T follicular helper cell (primary cell): ENCODE measurements around the gene HARS1.
A peak's percentile ranks its signal among the peaks of the same experiment; 100 is the strongest.
"Not testable (repeated sequence)": the region's sequence is repeated elsewhere in the genome, so short reads cannot be mapped to it uniquely, and the experiment has no call there.

Experiments used
- DNase-seq: peaks from one replicate; pipeline ENCODE4 v3.0.0-alpha.2; 2020; ENCODE audit warnings: low read depth
- total RNA-seq, 2 experiments: gene quantifications; one replicate each; lab custom pipeline; 2026; lab: John Stamatoyannopoulos, UW

HARS1 gene, protein sequence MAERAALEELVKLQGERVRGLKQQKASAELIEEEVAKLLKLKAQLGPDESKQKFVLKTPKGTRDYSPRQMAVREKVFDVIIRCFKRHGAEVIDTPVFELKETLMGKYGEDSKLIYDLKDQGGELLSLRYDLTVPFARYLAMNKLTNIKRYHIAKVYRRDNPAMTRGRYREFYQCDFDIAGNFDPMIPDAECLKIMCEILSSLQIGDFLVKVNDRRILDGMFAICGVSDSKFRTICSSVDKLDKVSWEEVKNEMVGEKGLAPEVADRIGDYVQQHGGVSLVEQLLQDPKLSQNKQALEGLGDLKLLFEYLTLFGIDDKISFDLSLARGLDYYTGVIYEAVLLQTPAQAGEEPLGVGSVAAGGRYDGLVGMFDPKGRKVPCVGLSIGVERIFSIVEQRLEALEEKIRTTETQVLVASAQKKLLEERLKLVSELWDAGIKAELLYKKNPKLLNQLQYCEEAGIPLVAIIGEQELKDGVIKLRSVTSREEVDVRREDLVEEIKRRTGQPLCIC
- 123 to 193 reads per million in 2 experiments for total RNA-seq

DNA sequence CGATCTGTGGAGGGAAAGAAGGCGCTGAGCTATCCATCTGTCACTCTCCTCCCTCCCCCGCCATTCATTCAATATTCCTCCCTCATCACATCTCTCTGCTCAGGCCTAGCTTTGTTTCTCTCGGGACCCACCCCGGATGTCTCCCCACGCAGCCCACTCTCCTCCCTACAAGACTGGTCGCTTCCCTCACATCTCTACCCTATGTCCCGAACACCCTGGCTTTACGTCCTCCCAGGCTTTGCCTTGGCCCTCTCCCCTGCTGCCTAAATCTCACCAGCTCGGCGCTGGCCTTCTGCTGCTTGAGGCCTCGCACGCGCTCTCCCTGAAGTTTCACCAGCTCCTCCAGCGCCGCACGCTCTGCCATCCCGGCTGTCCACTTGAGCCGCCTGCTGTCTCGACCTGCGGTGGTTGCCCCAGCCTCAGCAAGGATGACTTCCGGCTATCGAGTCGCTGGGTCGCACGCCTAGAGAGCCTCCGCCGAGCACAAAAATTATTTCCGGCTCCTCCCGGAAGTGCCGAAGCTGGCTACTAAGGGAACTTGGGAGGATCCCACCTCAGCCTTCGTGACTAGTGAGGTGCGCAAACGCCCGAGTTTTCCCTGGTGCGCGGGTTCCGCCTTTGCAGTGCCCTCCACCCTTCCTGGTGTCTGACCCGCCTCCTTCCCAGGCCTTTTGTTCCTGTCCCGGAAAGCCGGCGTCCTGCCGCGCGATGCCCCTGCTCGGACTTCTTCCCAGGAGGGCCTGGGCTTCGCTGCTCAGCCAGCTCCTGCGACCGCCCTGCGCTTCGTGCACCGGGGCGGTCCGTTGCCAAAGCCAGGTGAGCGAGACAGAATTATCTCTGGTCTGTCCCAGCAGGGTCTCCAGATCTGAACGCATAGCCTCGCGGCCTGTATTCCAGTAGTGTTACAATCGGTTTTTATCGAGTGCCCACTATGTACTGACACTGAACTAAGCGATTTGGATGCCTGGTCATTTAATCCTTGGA is at the start of gene HARS1, which contains the start of gene HARS2:
HARS1 (minus strand) TSS at position 430 of the 984 bp plus-strand sequence; CDS start at position 364, 66 bp downstream.
HARS2 (plus strand) TSS at position 515 of the 984 bp plus-strand sequence; CDS start at position 709, 194 bp downstream.
- peak; percentile 72 for DNase-seq

DNA sequence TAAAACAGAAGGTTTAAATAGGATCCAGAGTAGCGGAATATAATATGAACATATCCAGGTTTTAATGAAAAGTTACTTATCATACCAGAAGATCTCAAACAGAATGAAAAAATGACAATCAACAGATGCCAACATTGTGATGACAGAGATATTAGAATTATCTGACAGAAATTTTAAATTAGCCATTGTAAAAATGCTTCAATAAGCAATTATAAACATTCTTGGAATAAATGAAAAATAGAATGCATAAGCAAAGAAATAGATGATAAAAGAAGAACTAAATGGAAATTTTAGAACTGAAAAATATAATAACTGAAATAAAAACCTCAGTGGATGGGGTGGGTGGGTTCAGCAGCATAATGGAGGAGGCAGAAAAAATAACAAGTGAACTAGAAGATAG is 46.3 kb upstream of the HARS1 start:
- DNase-seq, result no peak

DNA sequence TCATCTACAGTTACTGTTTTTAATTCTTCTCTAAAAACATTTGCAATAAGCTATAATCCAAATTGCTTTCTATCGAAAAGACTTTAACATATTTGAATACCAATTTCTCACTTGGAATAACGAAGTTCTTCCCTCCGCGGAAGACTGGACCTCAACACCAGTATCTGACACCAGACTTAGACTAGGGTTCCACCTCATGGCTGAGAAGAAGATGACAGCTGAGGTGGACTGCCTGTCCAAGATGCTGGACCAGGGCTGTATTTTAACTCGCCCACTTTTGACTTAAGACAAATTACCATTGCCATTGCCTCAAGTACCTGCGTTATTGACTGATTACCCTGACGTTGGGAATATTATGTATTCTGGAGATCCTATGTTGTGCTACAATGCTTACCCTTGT is 43.2 kb upstream of the HARS1 start:
- DNase-seq, result no peak

DNA sequence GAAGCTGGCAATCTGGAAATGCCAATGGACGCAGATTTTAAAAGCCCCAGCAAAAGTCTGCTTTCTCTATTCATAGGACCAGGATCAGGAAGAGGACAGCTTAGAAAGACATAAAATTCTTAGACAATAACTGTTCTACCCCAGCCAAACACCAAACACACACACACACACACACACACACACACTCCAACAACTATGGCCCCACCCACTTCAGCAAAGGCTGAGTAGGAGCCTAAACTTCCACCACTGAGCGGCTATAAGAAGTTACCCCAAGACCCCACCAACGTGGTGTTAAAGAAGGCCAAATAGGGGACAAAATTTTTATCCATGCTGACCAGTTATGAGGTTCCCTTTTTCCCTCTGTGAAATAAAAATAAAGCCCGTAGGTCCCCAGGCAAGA is 41.9 kb upstream of the HARS1 start:
- DNase-seq, result no peak

DNA sequence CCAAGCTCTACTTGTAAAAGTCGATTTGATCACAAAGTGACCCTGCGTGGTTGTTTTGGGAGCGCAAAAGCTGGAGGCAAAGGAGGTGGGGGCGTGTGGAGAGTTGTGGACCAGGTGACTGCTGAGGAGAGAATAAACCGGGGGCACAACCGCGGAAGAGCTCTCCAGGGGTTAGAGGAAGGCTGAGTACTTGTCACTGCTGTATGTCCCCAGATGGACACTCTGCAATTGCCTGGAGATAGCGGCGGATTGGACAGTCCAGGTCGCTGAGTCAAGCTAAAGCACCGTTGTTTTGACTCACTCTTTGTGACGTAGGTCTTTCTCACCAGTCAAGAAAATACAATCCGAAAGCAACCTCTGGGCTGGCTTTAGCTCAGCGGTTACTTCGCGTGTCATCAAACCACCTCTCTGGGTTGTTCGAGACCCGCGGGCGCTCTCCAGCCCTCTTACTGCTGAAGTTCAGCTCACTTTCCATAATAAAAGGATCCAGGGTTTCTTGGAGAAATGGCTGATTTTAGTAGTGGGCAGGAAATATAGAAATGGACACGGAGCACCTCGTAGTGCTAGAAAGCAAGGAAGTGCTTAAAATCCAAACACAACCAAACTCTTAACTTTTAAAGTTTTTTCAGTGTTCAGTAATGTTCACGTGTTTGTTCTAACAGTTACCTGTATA is 34.8 kb upstream of the HARS1 start:
- DNase-seq, result peak; percentile 44

DNA sequence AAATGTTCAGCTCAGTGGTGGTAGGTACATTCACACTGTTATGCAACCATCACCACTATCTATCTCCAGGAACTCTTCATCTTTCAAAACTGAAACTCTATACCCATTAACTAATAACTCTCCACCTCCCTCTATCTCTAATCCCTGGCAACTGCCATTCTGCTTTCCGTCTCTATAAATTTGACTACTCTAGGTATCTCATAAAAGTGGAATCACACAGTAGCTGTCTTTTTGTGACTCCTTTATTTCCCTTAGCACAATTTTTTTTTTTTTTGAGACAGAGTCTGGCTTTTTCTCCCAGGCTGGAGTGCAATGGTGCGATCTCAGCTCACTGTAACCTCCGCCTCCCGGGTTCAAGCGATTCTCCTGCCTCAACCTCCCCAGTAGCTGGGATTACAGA is 30.2 kb upstream of the HARS1 start:
- not testable (repeated sequence) for DNase-seq

DNA sequence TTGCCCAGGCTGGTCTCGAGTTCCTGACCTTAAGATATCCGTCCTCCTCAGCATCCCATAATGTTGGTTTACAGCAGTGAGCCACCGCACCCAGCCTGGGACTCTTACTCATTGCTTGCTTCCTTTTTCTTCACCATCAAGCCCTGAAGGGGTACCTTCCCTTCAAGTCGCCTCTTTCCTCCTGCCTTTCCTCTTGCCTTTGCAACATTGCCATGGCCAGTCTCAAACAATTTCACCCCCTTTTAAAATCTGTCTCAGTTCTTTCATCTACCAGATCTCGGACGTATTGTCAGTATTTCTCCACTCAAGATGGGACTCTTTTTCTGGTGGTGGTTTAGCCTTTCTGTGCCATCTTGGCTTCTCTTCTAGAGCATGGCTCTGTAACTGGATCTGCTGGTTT is 29.6 kb upstream of the HARS1 start:
- DNase-seq, result not testable (repeated sequence)

DNA sequence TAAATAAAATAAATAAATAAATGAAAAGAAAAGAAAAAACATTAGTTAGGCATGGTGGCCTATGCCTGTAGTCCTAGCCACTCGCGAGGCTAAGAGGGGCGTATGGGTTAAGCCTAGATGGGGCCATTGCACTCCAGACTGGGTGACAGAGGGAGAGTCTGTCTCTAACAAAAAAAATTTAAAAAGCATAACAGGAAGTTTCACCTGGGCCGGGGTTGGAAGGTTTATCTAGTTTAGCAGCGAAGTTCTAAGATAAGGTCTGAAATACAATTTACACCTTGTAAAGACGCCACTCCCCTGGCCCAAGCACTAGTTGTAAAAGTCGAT is 27.1 kb upstream of the HARS1 start:
- DNase-seq, result no peak

DNA sequence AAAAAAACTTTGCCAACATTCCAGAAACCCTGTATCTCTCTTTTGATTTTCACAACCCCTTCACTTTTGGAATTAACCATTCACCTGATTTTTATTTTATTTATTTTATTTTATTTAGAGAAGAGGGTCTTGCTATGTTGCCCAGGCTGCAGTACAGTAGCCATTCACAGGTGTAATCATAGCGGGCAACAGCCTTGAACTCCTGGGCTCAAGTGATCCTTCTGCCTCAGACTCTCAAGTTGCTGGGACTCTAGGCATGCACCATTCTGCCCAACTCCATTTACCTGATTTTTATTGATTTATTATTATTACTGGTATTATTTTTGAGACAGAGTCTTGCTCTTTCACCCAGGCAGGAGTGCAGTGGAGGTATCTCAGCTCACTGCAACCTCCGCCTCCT is 25.1 kb upstream of the HARS1 start:
- DNase-seq, result not testable (repeated sequence)

DNA sequence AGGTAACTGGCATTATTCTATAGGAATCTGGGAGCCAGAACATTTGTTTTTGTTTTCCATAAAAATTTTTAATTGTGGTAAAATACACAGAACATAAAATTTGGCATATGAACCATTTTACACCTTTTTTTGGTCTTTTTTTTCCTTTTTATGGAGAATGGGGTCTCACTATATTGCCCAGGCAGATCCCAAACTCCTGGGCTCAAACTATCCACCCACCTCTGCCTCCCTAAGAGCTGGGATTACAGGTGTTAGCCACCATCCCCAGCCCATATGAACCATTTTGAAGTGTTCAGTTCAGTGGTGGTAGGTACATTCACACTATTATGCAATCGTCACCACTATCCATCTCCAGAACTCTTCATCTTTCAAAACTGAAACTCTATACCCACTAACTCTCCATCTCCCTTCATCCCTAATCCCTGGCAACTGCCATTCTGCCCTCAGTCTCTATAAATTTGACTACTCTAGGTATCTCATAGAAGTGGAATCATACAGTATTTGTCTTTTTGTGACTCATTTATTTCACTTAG is 22.5 kb upstream of the HARS1 start:
- no peak for DNase-seq

DNA sequence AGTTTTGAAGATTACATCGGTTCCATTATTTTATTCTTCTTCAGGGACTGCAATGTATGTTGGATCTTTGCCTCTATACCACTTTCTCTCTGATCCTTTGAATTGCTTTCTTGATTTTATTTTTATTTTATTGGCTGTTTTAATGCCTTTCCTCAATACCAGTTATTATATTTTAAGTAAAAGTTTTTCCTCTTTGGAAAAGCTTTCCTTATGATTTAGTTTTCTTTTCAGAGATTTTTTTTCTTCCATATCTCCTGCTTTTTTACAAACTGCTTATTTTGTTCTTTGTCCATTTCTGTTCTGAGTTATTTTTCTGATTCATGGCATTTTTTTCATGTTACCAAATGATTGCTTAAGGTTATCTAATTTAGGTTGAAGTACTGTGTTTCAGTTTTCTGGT is 20.6 kb upstream of the HARS1 start:
- no peak for DNase-seq

DNA sequence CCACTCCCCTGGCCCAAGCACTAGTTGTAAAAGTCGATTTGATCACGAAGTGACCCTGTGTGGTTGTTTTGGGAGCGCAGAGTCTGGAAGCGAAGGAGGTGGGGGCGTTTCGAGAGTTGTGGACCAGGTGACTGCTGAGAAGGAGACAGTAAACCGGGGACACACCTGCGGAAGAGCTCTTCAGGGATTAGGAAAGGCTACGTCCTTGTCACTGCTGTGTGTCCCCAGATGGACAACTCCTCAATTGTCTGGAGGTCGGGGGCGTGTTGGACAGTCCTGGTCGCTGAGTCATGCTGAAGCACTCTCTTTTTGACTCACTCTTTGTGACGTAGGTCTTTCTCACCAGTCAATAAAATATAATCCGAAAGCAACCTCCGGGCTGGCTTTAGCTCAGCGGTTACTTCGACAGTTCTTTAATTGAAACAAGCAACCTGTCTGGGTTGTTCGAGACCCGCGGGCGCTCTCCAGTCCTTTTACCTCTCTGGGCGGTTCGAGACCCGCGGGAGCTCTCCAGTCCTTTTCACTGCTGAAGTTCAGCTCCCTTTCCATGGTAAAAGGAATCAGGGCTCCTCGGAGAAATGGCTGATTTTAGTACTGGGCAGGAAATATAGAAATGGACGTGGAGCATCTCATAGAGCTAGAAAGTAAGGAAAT is 19.9 kb upstream of the HARS1 start:
- DNase-seq, result peak; percentile 74

DNA sequence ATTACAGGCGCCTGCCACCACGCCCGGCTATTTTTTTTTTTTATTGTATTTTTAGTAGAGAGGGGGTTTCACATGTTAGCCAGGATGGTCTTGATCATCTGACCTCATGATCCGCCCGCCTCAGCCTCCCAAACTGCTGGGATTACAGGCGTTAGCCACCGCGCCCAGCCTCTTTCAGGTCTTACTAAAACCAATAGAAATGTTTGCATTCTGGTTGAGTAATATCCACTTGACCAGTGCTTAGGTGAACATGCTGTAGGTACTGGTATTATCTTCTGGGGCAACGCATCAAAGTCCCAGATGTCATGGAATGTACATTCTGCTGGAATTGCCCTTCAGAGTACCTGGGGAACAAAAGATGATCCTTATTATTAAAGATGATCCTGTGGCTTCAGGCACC is 17.6 kb upstream of the HARS1 start:
- not testable (repeated sequence) for DNase-seq

DNA sequence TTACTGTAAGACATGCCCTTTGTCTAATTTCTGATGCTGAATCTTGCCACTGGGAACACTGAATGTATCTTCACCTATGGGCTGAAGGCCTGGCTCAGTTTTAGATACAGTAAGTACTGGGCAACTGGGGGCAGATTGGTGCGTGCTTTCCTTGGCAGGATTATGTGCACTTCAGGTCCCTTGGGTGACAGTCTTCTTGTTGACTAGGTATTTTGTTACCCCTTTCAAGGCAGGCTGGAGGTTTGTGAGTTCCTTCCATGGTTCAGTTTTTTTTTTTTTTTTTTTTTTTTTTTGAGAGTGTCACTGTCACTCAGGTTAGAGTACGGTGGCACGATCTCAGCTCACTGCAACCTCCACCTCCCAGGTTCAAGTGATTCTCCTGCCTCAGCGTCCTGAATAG is 16.6 kb upstream of the HARS1 start:
- DNase-seq, result no peak

DNA sequence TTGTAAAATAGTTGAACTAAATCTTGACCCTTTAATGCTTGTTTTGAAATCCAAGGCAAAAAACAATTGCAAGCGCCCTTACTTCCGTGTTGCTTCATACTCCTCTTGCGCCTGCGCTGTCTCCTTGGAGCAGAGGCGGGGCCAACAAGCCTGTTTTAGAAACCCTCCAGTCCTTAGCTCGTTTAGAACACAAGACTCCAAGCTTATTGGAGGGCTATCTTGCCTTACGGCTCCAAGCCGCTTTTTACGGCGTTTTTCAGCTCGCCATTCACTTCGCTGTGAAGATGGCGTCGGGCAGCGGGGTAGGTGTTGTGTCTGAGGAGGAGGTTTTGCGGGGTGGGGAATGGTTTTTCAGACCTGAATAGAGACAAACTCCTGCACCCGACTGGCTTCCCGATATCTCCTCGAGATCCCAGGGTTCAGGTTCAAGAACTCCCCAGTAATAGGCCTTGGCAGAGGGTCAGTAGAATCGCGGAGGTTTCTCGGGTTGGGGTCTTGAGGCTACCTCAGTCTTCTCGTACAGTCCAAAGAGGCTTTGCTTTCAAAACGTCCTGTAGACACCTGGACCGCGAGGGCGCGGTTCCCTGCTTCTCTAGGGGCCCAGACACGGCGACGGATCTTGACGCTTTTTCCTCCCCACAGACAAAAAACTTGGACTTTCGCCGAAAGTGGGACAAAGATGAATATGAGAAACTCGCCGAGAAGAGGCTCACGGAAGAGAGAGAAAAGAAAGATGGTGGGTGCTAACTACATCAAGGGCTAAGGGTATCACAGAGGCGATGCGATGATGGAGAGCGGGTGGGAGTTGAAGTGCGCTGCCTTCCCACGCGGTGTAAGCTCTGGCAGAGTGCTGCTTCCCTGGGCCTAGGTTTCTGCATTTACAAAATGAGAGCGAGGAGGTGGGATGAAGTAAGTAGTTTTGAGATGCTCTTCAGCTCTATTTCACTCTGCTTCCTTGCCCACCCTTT is 9.3 kb upstream of the HARS1 start, which contains the start of gene ZMAT2:
ZMAT2 (plus strand) TSS at position 271 of the 968 bp plus-strand sequence; CDS start at position 285, 14 bp downstream.
- peak; percentile 90 for DNase-seq

DNA sequence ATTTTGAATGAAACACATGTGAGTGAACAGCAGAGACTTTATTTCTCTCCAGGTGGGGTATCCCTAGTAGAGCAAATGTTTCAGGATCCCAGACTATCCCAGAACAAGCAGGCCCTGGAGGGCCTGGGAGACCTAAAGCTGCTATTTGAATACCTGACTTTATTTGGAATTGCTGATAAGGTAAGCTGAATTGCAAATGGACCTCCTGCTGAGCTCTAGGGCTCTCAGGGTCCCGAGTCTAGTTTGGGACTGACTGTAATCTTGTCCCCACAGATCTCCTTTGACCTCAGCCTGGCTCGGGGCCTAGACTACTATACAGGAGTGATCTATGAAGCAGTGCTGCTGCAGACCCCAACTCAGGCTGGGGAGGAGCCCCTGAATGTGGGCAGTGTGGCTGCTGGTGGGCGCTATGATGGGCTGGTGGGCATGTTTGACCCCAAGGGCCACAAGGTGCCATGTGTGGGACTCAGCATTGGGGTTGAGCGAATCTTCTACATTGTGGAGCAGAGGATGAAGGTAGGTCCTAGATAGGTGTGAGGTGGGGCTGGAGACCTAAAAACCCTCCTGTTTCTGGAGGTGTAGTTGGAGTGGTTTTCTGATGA is 5.8 kb upstream of the HARS1 start:
- no peak for DNase-seq

DNA sequence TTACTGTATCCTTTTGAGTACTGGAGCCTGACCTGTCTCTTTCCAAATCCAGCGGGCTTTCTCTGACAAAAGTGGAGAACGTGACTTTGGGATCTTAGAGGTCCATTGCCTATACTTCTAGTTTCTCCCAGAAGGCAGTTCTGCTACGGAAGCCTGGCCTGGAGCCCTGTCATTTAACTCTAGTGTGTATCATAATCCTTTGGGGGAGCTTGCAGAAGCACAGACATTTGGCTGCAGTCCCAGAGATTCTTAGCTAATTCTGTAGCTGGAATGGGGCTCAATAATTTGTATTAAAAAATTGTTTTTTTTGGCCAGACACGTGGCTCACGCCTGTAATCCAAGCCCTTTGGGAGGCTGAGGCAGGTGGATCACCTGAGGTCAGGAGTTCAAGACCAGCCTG is 3.1 kb upstream of the HARS1 start:
- no peak for DNase-seq

DNA sequence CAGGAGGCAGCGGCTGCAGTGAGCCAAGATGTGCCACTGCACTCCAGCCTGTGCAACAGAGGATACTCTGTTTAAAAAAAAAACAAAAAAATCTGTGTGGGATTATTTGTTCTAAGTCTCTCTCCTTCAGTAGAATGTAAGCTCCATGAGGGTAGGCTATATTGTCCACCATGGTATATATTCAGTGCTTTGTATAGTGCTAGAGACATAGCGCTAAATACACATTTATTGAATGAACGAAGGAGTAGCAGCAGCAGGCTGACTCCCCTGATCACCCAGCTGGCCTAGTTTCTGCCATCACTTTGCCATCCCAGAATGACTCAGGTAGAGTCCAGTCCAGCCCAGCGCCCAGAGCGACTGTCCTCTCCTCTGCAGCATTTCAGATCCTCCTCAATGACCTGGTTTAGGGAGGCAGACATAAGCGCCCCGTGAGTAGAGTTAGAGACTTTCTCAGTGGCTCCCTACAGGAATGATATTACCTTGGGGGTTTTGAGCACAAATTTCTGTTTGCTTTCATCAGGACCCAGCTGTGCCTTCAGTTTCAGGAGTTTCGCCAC is 716 bp downstream of the HARS1 start:
- no peak for DNase-seq

DNA sequence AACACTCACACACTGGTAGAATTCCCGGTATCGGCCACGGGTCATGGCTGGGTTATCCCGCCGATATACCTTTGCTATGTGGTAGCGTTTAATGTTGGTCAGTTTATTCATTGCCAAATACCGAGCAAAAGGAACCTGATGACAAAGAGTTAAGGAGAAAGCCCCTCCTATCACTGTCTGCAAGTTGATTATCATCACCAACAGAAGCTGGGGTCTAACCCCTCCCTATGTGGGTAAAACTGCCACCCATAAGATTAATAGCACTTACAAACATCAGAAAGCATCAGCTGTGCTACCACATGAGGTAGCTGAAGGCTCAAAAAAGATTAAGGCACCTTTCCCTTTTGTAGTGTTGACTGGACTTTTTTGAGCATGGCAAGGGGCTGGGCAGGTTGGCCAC is 12.2 kb downstream of the HARS1 start:
- no peak for DNase-seq
